Measurements from ENCODE around the gene HOXB6.

GRCh38 chr17:48551596-48552465 is 53.0 kb downstream of the HOXB6 start:
- no peak for TF ChIP-seq CTCF (IDR thresholded peaks at IDR 0.05; ENCODE audit: borderline replicate concordance, extremely low read depth, low read length, poor library complexity, severe bottlenecking)
- no peak for TF ChIP-seq EZH2 (IDR thresholded peaks at IDR 0.05; ENCODE audit: borderline replicate concordance, low read depth, low read length, severe bottlenecking)

Data from DND-41 (cell line).